ENCODE measurements around the gene WDR5B. TPM values are rescaled to one million over a fixed set of nuclear protein-coding genes. Genes with fewer than 3 reads are reported as not detected.
A peak's percentile ranks its signal among the peaks of the same experiment; 100 is the strongest.

The WDR5B gene
- total RNA-seq, 3 donors from 2014 or later (not counting 1 experiment from before 2014, with no cell fraction given) = 5.1 to 9.4 (median 6.3) TPM

- Histone ChIP-seq H3K4me3 (ENCODE audit: low read length) (peak overlapping the region; percentile 80), H3K27ac (ENCODE audit: low read length) (peak overlapping the region; percentile 92), H3K36me3 (ENCODE audit: control insufficient read depth, insufficient read depth, low read length) (peaks cover 2% of the 10 kb centered on the region), H3K4me1 (ENCODE audit: control insufficient read depth, insufficient read depth, low read length) (peaks cover 13% of the 10 kb centered on the region), H3K9me3 (ENCODE audit: control insufficient read depth, insufficient read depth, low read length) (no peaks in the 10 kb centered on the region), H3K27me3 (ENCODE audit: control insufficient read depth, insufficient read depth, low read length) (no peaks in the 10 kb centered on the region)
- intact Hi-C loops (cut with micrococcal nuclease) = loop anchor here (5.0 to 10.0 kb wide), 3 partner anchors 82 to 1170 kb away; partner anchors contain the start of genes HACD2 and HSPBAP1
- H3K9me3 Mint-ChIP-seq = no peaks in the 10 kb centered on the region
- H3K4me3 Mint-ChIP-seq = peak overlapping the region; percentile 97
- no peaks in the 10 kb centered on the region for H3K27me3 Mint-ChIP-seq (ENCODE audit: low read depth in 2 of 2)
- H3K27ac Mint-ChIP-seq = peak overlapping the region; percentile 98
- no peaks in the 10 kb centered on the region for H3K36me3 Mint-ChIP-seq
- peak in 2 of 3 donors; percentile 13 to 24 for ATAC-seq
- peaks cover 41 to 51% of the 10 kb centered on the region in 2 donors for H3K4me1 Mint-ChIP-seq
- 28% methylated on average over 10 of the region's 10 CpGs for WGBS (ENCODE audit: insufficient coverage)
- no peak for TF ChIP-seq CTCF (IDR thresholded peaks at IDR 0.05)
- peak; percentile 18 to 69 for DNase-seq
Observed at GRCh38 chr3:122415104-122415744, 638 bp downstream of the WDR5B start.

GRCh38 chr3:122414391-122414790 is 1.5 kb downstream of the WDR5B start:
- WGBS (ENCODE audit: insufficient coverage) = 90% methylated on average over 3 of the region's 3 CpGs
- peak overlapping the region; percentile 97 for H3K4me3 Mint-ChIP-seq
- peaks cover 41 to 51% of the 10 kb centered on the region in 2 donors for H3K4me1 Mint-ChIP-seq
- peak overlapping the region; percentile 98 for H3K27ac Mint-ChIP-seq
- Histone ChIP-seq H3K4me3 (ENCODE audit: low read length) (no peak overlapping the region), H3K9me3 (ENCODE audit: control insufficient read depth, insufficient read depth, low read length) (no peaks in the 10 kb centered on the region), H3K4me1 (ENCODE audit: control insufficient read depth, insufficient read depth, low read length) (peaks cover 13% of the 10 kb centered on the region), H3K36me3 (ENCODE audit: control insufficient read depth, insufficient read depth, low read length) (peaks cover 5% of the 10 kb centered on the region), H3K27me3 (ENCODE audit: control insufficient read depth, insufficient read depth, low read length) (no peaks in the 10 kb centered on the region), H3K27ac (ENCODE audit: low read length) (no peak overlapping the region)
- no peaks in the 10 kb centered on the region for H3K27me3 Mint-ChIP-seq (ENCODE audit: low read depth in 2 of 2)
- H3K9me3 Mint-ChIP-seq = no peaks in the 10 kb centered on the region
- ATAC-seq = no peak
- H3K36me3 Mint-ChIP-seq = no peaks in the 10 kb centered on the region
- no peak for DNase-seq
- TF ChIP-seq CTCF (IDR thresholded peaks at IDR 0.05) = no peak
- intact Hi-C loops (cut with micrococcal nuclease) = loop anchor here (10.0 kb wide), 1 partner anchor 1170 kb away; the partner anchor contains the start of gene HACD2

GRCh38 chr3:122410639-122411038 is 5.2 kb downstream of the WDR5B start:
- H3K9me3 Mint-ChIP-seq = no peaks in the 10 kb centered on the region
- H3K27ac Mint-ChIP-seq = no peak overlapping the region
- H3K4me1 Mint-ChIP-seq = peaks cover 31 to 34% of the 10 kb centered on the region in 2 donors
- intact Hi-C loops (cut with micrococcal nuclease) = loop anchor here (10.0 kb wide), 1 partner anchor 1174 kb away; the partner anchor contains the start of gene HACD2
- 97% methylated on average over 5 of the region's 6 CpGs for WGBS (ENCODE audit: insufficient coverage)
- Histone ChIP-seq H3K4me3 (ENCODE audit: low read length) (no peak overlapping the region), H3K9me3 (ENCODE audit: control insufficient read depth, insufficient read depth, low read length) (no peaks in the 10 kb centered on the region), H3K36me3 (ENCODE audit: control insufficient read depth, insufficient read depth, low read length) (peaks cover 32% of the 10 kb centered on the region), H3K27me3 (ENCODE audit: control insufficient read depth, insufficient read depth, low read length) (no peaks in the 10 kb centered on the region), H3K27ac (ENCODE audit: low read length) (no peak overlapping the region), H3K4me1 (ENCODE audit: control insufficient read depth, insufficient read depth, low read length) (peaks cover 6% of the 10 kb centered on the region)
- no peak overlapping the region for H3K4me3 Mint-ChIP-seq
- H3K27me3 Mint-ChIP-seq (ENCODE audit: low read depth in 2 of 2) = no peaks in the 10 kb centered on the region
- TF ChIP-seq CTCF (IDR thresholded peaks at IDR 0.05) = no peak
- DNase-seq = no peak
- no peaks in the 10 kb centered on the region for H3K36me3 Mint-ChIP-seq
- no peak for ATAC-seq
